Ammon's horn (tissue), 1 donor: ENCODE data around the gene SIDT2.

Experiments used
- DNase-seq: peaks from one replicate; pipeline ENCODE4 v3.0.0-alpha.2; 2016; ENCODE audit warnings: low spot score

SIDT2 gene

GRCh38 chr11:117222991-117223740, 44.6 kb downstream of the SIDT2 start:
- DNase-seq: no peak

- DNase-seq: no peak
Measured at GRCh38 chr11:117223741-117224689, 45.5 kb downstream of the SIDT2 start.

GRCh38 chr11:117225553-117226170, 47.1 kb downstream of the SIDT2 start:
- DNase-seq: no peak

GRCh38 chr11:117226388-117227385, 48.1 kb downstream of the SIDT2 start:
- DNase-seq: peak; percentile 93

GRCh38 chr11:117228091-117228490, 49.5 kb downstream of the SIDT2 start:
- no peak for DNase-seq

GRCh38 chr11:117229411-117229810, 50.9 kb downstream of the SIDT2 start:
- DNase-seq: no peak

GRCh38 chr11:117229931-117230285, 51.4 kb downstream of the SIDT2 start:
- no peak for DNase-seq

GRCh38 chr11:117230286-117230961, 51.9 kb downstream of the SIDT2 start:
- no peak for DNase-seq

- no peak for DNase-seq
Measured at GRCh38 chr11:117230999-117231841, 52.7 kb downstream of the SIDT2 start.

- DNase-seq: no peak
Measured at GRCh38 chr11:117231842-117232091, 53.2 kb downstream of the SIDT2 start, which contains the start of gene PCSK7. TSS of gene PCSK7 (minus strand) at chr11:117232073. CDS start at chr11:117229844, 2,229 bp downstream.

GRCh38 chr11:117232092-117232878, 53.7 kb downstream of the SIDT2 start, which contains the start of gene RNF214:
TSS of gene RNF214 (plus strand) at chr11:117232671. CDS start at chr11:117234273, 1,602 bp downstream.
- peak; percentile 80 for DNase-seq

- DNase-seq: no peak
Measured at GRCh38 chr11:117232911-117233409, 54.4 kb downstream of the SIDT2 start.

GRCh38 chr11:117238221-117238620, 59.7 kb downstream of the SIDT2 start:
- no peak for DNase-seq

- DNase-seq: no peak
Measured at GRCh38 chr11:117239295-117239694, 60.8 kb downstream of the SIDT2 start.
